ENCODE results near the gene USP32.
A peak's percentile ranks its signal among the peaks of the same experiment; 100 is the strongest.
"Not testable (repeated sequence)": the region's sequence is repeated elsewhere in the genome, so short reads cannot be mapped to it uniquely, and the experiment has no call there.

USP32 gene

GRCh38 chr17:60392042-60392844 lies at the start of gene USP32:
Gene USP32, minus strand, starts transcription at chr17:60392133. Its CDS starts 194 bp downstream, at chr17:60391939.
- DNase-seq (ENCODE audit: low read depth), result peak; percentile 98
- H3K4me3 ChIP-seq (ENCODE audit: low read length), result peak within 1 kb of the TSS; percentile 87
- TF ChIP-seq CTCF (IDR thresholded peaks at IDR 0.05; ENCODE audit: insufficient read depth, low read depth, low read length, missing control alignments), result no peak

GRCh38 chr17:60439501-60439900 lies 47.6 kb upstream of the USP32 start:
- DNase-seq (ENCODE audit: low read depth), result peak; percentile 48
- no peak for TF ChIP-seq CTCF (IDR thresholded peaks at IDR 0.05; ENCODE audit: insufficient read depth, low read depth, low read length, missing control alignments)
- H3K4me3 ChIP-seq (ENCODE audit: low read length), result no peak overlapping the region

- TF ChIP-seq CTCF (IDR thresholded peaks at IDR 0.05; ENCODE audit: insufficient read depth, low read depth, low read length, missing control alignments), result no peak
- no peak for DNase-seq (ENCODE audit: low read depth)
These were observed 44.7 kb upstream of the USP32 start for GRCh38 chr17:60436676-60437075.

GRCh38 chr17:60435244-60436167 lies 43.6 kb upstream of the USP32 start:
- peak; percentile 82 for DNase-seq (ENCODE audit: low read depth)
- H3K4me3 ChIP-seq (ENCODE audit: low read length), result no peak overlapping the region
- TF ChIP-seq CTCF (IDR thresholded peaks at IDR 0.05; ENCODE audit: insufficient read depth, low read depth, low read length, missing control alignments), result peak; percentile 92

More at GRCh38 chr17:60436676-60437075, 44.7 kb upstream of the USP32 start:
- no peak overlapping the region for H3K4me3 ChIP-seq (ENCODE audit: low read length)

GRCh38 chr17:60433021-60433997 lies 41.4 kb upstream of the USP32 start:
- not testable (repeated sequence) for DNase-seq (ENCODE audit: low read depth); H3K4me3 ChIP-seq (ENCODE audit: low read length)

- H3K4me3 ChIP-seq (ENCODE audit: low read length); DNase-seq (ENCODE audit: low read depth): not testable (repeated sequence)
These were observed 38.6 kb upstream of the USP32 start for GRCh38 chr17:60430561-60430960.

GRCh38 chr17:60428491-60428890 lies 36.6 kb upstream of the USP32 start:
- not testable (repeated sequence) for H3K4me3 ChIP-seq (ENCODE audit: low read length); DNase-seq (ENCODE audit: low read depth)

GRCh38 chr17:60426596-60426995 lies 34.7 kb upstream of the USP32 start:
- DNase-seq (ENCODE audit: low read depth), result no peak
- H3K4me3 ChIP-seq (ENCODE audit: low read length), result no peak overlapping the region
- no peak for TF ChIP-seq CTCF (IDR thresholded peaks at IDR 0.05; ENCODE audit: insufficient read depth, low read depth, low read length, missing control alignments)
